ENCODE results near the gene SLCO4A1.

GRCh38 chr20:62676976-62677375 is 34.7 kb downstream of the SLCO4A1 start:
- TF ChIP-seq EZH2phosphoT487 (IDR thresholded peaks at IDR 0.05; ENCODE audit: insufficient read depth, low read depth) (no peak), EZH2 (IDR thresholded peaks at IDR 0.05; ENCODE audit: insufficient read depth, poor library complexity, severe bottlenecking) (no peak)

Measured in GM23248 (cell line).